ENCODE data around the gene CCDC192. TPM values are rescaled to one million over a fixed set of nuclear protein-coding genes. Genes with fewer than 3 reads are reported as not detected.

Gene CCDC192
- polyA plus RNA-seq, 2 of the 4 experiments (the other 2 are of a cell fraction), result not detected

GRCh38 chr5:127806776-127807175 lies 103.6 kb downstream of the CCDC192 start:
- ChIA-PET CTCF (interaction anchor here (0.6 to 2.1 kb wide), 7 partner anchors 10 to 1735 kb away, joined by 3 to 7 read pairs (median 3); no protein-coding TSS in a partner anchor), POLR2A (no interaction called here)
- Histone ChIP-seq H3K27ac (no peak overlapping the region), H3K4me2 (no peak overlapping the region), H3K4me1 (peaks cover 12% of the 10 kb centered on the region; the same call in 2 of the 3 replicates), H3K9me3 (no peaks in the 10 kb centered on the region), H3K4me3 (no peak overlapping the region)
- ATAC-seq (no peak), DNase-seq (ENCODE audit: low read depth in 1 of 2, low spot score in 1 of 2) (no peak), FAIRE-seq (no peak)
- TF ChIP-seq KDM1A (IDR thresholded peaks at IDR 0.05; ENCODE audit: low read depth) (no peak), HEYL (CRISPR knock-in tag; IDR thresholded peaks at IDR 0.05) (no peak), TP53 (CRISPR knock-in tag; IDR thresholded peaks at IDR 0.05) (no peak), ZC3H11A (IDR thresholded peaks at IDR 0.05) (no peak), ZNF302 (CRISPR knock-in tag; IDR thresholded peaks at IDR 0.05) (no peak), EHF (CRISPR knock-in tag; IDR thresholded peaks at IDR 0.05) (no peak), PBX3 (IDR thresholded peaks at IDR 0.05) (no peak), HDAC2 (IDR thresholded peaks at IDR 0.05) (no peak), RCOR1 (IDR thresholded peaks at IDR 0.05; ENCODE audit: low read depth, low read length) (no peak), ELK1 (IDR thresholded peaks at IDR 0.05; ENCODE audit: low read depth, low read length) (no peak), HOXB5 (CRISPR knock-in tag; IDR thresholded peaks at IDR 0.05) (no peak), GATA3 (IDR thresholded peaks at IDR 0.05; ENCODE audit: borderline replicate concordance) (no peak), MAFK (IDR thresholded peaks at IDR 0.05; ENCODE audit: partially characterized antibody) (no peak), RNF2 (IDR thresholded peaks at IDR 0.05; ENCODE audit: borderline replicate concordance, low read depth) (no peak), TFCP2L1 (CRISPR knock-in tag; IDR thresholded peaks at IDR 0.05) (no peak), SREBF2 (IDR thresholded peaks at IDR 0.05) (no peak)
- 84% methylated on average over 3 of the region's 3 CpGs for WGBS (ENCODE audit: missing lambda C conversion rate)

DNA sequence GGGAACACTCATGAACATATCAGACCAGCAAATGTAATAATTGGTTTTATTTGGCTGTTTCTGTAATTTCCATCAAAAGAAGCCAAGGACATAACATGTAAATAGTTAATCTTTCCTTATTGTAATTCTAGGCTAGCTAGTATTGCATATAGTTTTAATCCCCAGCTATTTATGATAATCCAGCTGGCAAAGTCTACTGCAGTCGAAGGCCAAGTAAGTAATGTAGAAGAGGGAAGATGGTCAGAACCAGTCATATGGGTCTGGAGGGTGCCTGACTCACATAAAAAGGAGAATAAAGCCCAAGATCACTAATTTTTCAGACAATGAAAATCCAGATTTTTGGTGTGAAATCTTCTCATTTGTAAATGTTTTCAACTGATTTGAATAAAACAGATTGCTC lies 106.3 kb downstream of the CCDC192 start:
- ATAC-seq (no peak), FAIRE-seq (peak; percentile 23), DNase-seq (ENCODE audit: low read depth in 1 of 2, low spot score in 1 of 2) (no peak)
- H3K4me1 ChIP-seq, result peaks cover 27% of the 10 kb centered on the region
- POLR2A ChIA-PET, result no interaction called here
- 83% methylated on average over 1 of the region's 1 CpG for WGBS (ENCODE audit: missing lambda C conversion rate)
- TF ChIP-seq CTCF (IDR thresholded peaks at IDR 0.05), result no peak
- no peak for TF ChIP-seq MAFK (IDR thresholded peaks at IDR 0.05; ENCODE audit: partially characterized antibody)
- CTCF ChIA-PET, result interaction anchor here (1.1 kb wide), 1 partner anchor 33 kb away, joined by 3 read pairs; no protein-coding TSS in a partner anchor
- no peaks in the 10 kb centered on the region for H3K9me3 ChIP-seq
- no peak overlapping the region for H3K27ac ChIP-seq
- no peak overlapping the region for H3K4me2 ChIP-seq
- no peak overlapping the region for H3K4me3 ChIP-seq

GRCh38 chr5:127810017-127810416 lies 106.8 kb downstream of the CCDC192 start:
- FAIRE-seq (no peak), DNase-seq (ENCODE audit: low read depth in 1 of 2, low spot score in 1 of 2) (no peak), ATAC-seq (no peak)
- H3K27ac ChIP-seq, result no peak overlapping the region
- POLR2A ChIA-PET, result no interaction called here
- H3K4me1 ChIP-seq, result peaks cover 32% of the 10 kb centered on the region
- H3K4me3 ChIP-seq, result no peak overlapping the region
- CTCF ChIA-PET, result interaction anchor here (0.6 to 1.1 kb wide), 2 partner anchors 33 to 1040 kb away, joined by 3 read pairs; no protein-coding TSS in a partner anchor
- WGBS (ENCODE audit: missing lambda C conversion rate), result 88% methylated on average over 1 of the region's 1 CpG
- no peak overlapping the region for H3K4me2 ChIP-seq
- TF ChIP-seq CBX2 (IDR thresholded peaks at IDR 0.05; ENCODE audit: borderline replicate concordance, low read depth) (no peak), HDAC2 (IDR thresholded peaks at IDR 0.05) (no peak), MAZ (IDR thresholded peaks at IDR 0.05; ENCODE audit: borderline replicate concordance, low read depth, low read length) (no peak), CEBPB (IDR thresholded peaks at IDR 0.05) (no peak), BHLHE40 (IDR thresholded peaks at IDR 0.05; ENCODE audit: low read depth, low read length) (no peak), HOXB5 (CRISPR knock-in tag; IDR thresholded peaks at IDR 0.05) (no peak), ZC3H11A (IDR thresholded peaks at IDR 0.05) (no peak), RCOR1 (IDR thresholded peaks at IDR 0.05; ENCODE audit: low read depth, low read length) (no peak)
- TF ChIP-seq, protein P1, sequence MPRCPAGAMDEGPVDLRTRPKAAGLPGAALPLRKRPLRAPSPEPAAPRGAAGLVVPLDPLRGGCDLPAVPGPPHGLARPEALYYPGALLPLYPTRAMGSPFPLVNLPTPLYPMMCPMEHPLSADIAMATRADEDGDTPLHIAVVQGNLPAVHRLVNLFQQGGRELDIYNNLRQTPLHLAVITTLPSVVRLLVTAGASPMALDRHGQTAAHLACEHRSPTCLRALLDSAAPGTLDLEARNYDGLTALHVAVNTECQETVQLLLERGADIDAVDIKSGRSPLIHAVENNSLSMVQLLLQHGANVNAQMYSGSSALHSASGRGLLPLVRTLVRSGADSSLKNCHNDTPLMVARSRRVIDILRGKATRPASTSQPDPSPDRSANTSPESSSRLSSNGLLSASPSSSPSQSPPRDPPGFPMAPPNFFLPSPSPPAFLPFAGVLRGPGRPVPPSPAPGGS (IDR thresholded peaks at IDR 0.05), result no peak
- TF ChIP-seq, protein P2, sequence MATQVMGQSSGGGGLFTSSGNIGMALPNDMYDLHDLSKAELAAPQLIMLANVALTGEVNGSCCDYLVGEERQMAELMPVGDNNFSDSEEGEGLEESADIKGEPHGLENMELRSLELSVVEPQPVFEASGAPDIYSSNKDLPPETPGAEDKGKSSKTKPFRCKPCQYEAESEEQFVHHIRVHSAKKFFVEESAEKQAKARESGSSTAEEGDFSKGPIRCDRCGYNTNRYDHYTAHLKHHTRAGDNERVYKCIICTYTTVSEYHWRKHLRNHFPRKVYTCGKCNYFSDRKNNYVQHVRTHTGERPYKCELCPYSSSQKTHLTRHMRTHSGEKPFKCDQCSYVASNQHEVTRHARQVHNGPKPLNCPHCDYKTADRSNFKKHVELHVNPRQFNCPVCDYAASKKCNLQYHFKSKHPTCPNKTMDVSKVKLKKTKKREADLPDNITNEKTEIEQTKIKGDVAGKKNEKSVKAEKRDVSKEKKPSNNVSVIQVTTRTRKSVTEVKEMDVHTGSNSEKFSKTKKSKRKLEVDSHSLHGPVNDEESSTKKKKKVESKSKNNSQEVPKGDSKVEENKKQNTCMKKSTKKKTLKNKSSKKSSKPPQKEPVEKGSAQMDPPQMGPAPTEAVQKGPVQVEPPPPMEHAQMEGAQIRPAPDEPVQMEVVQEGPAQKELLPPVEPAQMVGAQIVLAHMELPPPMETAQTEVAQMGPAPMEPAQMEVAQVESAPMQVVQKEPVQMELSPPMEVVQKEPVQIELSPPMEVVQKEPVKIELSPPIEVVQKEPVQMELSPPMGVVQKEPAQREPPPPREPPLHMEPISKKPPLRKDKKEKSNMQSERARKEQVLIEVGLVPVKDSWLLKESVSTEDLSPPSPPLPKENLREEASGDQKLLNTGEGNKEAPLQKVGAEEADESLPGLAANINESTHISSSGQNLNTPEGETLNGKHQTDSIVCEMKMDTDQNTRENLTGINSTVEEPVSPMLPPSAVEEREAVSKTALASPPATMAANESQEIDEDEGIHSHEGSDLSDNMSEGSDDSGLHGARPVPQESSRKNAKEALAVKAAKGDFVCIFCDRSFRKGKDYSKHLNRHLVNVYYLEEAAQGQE (IDR thresholded peaks at IDR 0.05), result no peak
- no peaks in the 10 kb centered on the region for H3K9me3 ChIP-seq
